Caco-2 (cell line): ENCODE results near the gene LRFN4. TPM values are rescaled to one million over a fixed set of nuclear protein-coding genes. Genes with fewer than 3 reads are reported as not detected.

Experiments used
- BruUV-seq: library from RNA; stranded (reverse); fragments of 400-500 nt; replicated peaks from 2 replicates; lab custom pipeline; 2021; lab: Mats Ljungman, UMichigan
- CTCF ChIA-PET: fragments of 300-600 bp; sonication (Branson Sonifier 250); formaldehyde crosslinking; loops from one replicate; lab custom pipeline; 2022; ENCODE audit warnings: antibody characterized with exemption; lab: Charles Lee
- POLR2A ChIA-PET: fragments of 300-600 bp; sonication (Branson Sonifier 250); formaldehyde crosslinking; loops from one replicate; lab custom pipeline; 2022; ENCODE audit warnings: antibody characterized with exemption; lab: Charles Lee
- DNase-seq, 2 experiments: peaks; one replicate each; pipeline versions ENCODE4 v3.0.0 to v3.0.0-alpha.2; 2020 to 2022
- H3K27me3 ChIP-seq: replicated peaks from 2 replicates; pipeline ENCODE4 v1.6.0; 2011; ENCODE audit warnings: low read length; ENCODE audit not compliant: control insufficient read depth, insufficient read depth
- H3K36me3 ChIP-seq: 2 replicates; pipeline ENCODE4 v1.5.1; 2011; ENCODE audit warnings: low read length; ENCODE audit not compliant: control insufficient read depth, insufficient read depth
- H3K4me1 ChIP-seq: fragments of 250-450 bp; sonication (Bioruptor Pico); 2 replicates; pipeline ENCODE4 v1.5.1; 2020; ENCODE audit warnings: mild to moderate bottlenecking
- H3K4me3 ChIP-seq: 2 replicates; pipeline ENCODE4 v1.5.1; 2011; ENCODE audit warnings: low read depth, mild to moderate bottlenecking, control low read depth, low read length
- H3K9me3 ChIP-seq: fragments of 250-450 bp; sonication (Bioruptor Pico); 2 replicates; pipeline ENCODE4 v1.5.1; 2020; ENCODE audit warnings: mild to moderate bottlenecking, moderate library complexity
- H3K27ac Mint-ChIP-seq: one replicate; pipeline ENCODE4 v1.8.0; 2022; ENCODE audit warnings: mixed read lengths; ENCODE audit not compliant: unreplicated experiment
- H3K27me3 Mint-ChIP-seq: one replicate; pipeline ENCODE4 v1.8.0; 2022; ENCODE audit warnings: mixed read lengths; ENCODE audit not compliant: insufficient read depth, unreplicated experiment
- H3K36me3 Mint-ChIP-seq: one replicate; pipeline ENCODE4 v1.8.0; 2022; ENCODE audit warnings: mild to moderate bottlenecking, mixed read lengths; ENCODE audit not compliant: insufficient read depth, unreplicated experiment
- H3K4me1 Mint-ChIP-seq: one replicate; pipeline ENCODE4 v1.8.0; 2022; ENCODE audit warnings: low read depth, mixed read lengths; ENCODE audit not compliant: unreplicated experiment
- H3K4me3 Mint-ChIP-seq: one replicate; pipeline ENCODE4 v1.8.0; 2022; ENCODE audit warnings: mild to moderate bottlenecking, moderate library complexity, mixed read lengths; ENCODE audit not compliant: unreplicated experiment
- H3K9me3 Mint-ChIP-seq: one replicate; pipeline ENCODE4 v1.8.0; 2022; ENCODE audit warnings: mixed read lengths; ENCODE audit not compliant: unreplicated experiment
- CTCF ChIP-seq, 2 experiments: fragments of 200-600 bp in 1 of 2; IDR thresholded peaks; 1 replicate in 1 of 2; 2 replicates in 1 of 2; pipeline versions ENCODE4 v1.5.1 to v1.8.0; 2011 to 2022; ENCODE audit warnings: antibody characterized with exemption in 1 of 2, control low read depth in 1 of 2, inconsistent platforms in 1 of 2, low read depth in 1 of 2, low read length in 1 of 2, mild to moderate bottlenecking in 1 of 2, moderate library complexity in 1 of 2; ENCODE audit not compliant: insufficient read depth in 1 of 2, severe bottlenecking in 1 of 2, unreplicated experiment in 1 of 2
- intact Hi-C: fragments of 100-400 bp; cut with micrococcal nuclease; formaldehyde crosslinking; loops from one replicate; pipeline ENCODE4 v1.10.0; 2022; ENCODE audit not compliant: unreplicated experiment
- total RNA-seq: library from RNA; stranded (reverse); gene quantifications from 2 replicates; pipeline ENCODE4 v1.2.3, GENCODE V29; 2022

LRFN4 gene
- total RNA-seq, 1 experiment from 2014 or later, result 14.1 TPM

- Histone ChIP-seq H3K36me3 (no peaks in the 10 kb centered on the region; the same call in 1 of the 2 replicates), H3K4me1 (peaks cover 4% of the 10 kb centered on the region; the same call in 1 of the 2 replicates), H3K4me3 (no peak overlapping the region), H3K27me3 (no peaks in the 10 kb centered on the region), H3K9me3 (no peaks in the 10 kb centered on the region)
- DNase-seq, result no peak
- intact Hi-C loops, result no loop called here
- Mint-ChIP-seq H3K27ac (no peak overlapping the region), H3K36me3 (no peaks in the 10 kb centered on the region), H3K4me3 (no peak overlapping the region), H3K4me1 (peaks cover 7% of the 10 kb centered on the region), H3K27me3 (no peaks in the 10 kb centered on the region), H3K9me3 (no peaks in the 10 kb centered on the region)
- CTCF ChIA-PET, result interaction anchor here (0.6 to 1.2 kb wide), 4 partner anchors 10 to 1753 kb away, joined by 3 to 4 read pairs (median 4); partner anchors contain the start of gene PC
- BruUV-seq, result no TSS peak
- TF ChIP-seq CTCF (IDR thresholded peaks at IDR 0.05; ENCODE audit: insufficient read depth in 1 of 2, low read depth in 1 of 2, low read length in 1 of 2, severe bottlenecking in 1 of 2, unreplicated experiment in 1 of 2), result no peak
- POLR2A ChIA-PET, result no interaction called here
These were observed 13.3 kb downstream of the LRFN4 start for GRCh38 chr11:66870131-66870530.

- no peaks in the 10 kb centered on the region; the same call in 1 of the 2 replicates for H3K36me3 ChIP-seq
These were observed 14.0 kb downstream of the LRFN4 start for GRCh38 chr11:66870616-66871520.

More at GRCh38 chr11:66870616-66871520, 14.0 kb downstream of the LRFN4 start:
- ChIA-PET CTCF (interaction anchor here (0.6 kb wide), 1 partner anchor 1754 kb away, joined by 3 read pairs; no protein-coding TSS in a partner anchor), POLR2A (no interaction called here)
- no TSS peak for BruUV-seq
- Mint-ChIP-seq H3K4me3 (no peak overlapping the region), H3K27ac (no peak overlapping the region), H3K36me3 (no peaks in the 10 kb centered on the region), H3K4me1 (peaks cover 7% of the 10 kb centered on the region), H3K27me3 (no peaks in the 10 kb centered on the region), H3K9me3 (no peaks in the 10 kb centered on the region)
- intact Hi-C loops, result no loop called here
- TF ChIP-seq CTCF (IDR thresholded peaks at IDR 0.05; ENCODE audit: insufficient read depth in 1 of 2, low read depth in 1 of 2, low read length in 1 of 2, severe bottlenecking in 1 of 2, unreplicated experiment in 1 of 2), result no peak
- no peak for DNase-seq
- Histone ChIP-seq H3K4me1 (peaks cover 6% of the 10 kb centered on the region), H3K4me3 (no peak overlapping the region), H3K9me3 (no peaks in the 10 kb centered on the region), H3K27me3 (no peaks in the 10 kb centered on the region)
